ENCODE results near the gene C1GALT1C1L. TPM values are rescaled to one million over a fixed set of nuclear protein-coding genes. Genes with fewer than 3 reads are reported as not detected.
"Not testable (repeated sequence)": the region's sequence is repeated elsewhere in the genome, so short reads cannot be mapped to it uniquely, and the experiment has no call there.

The C1GALT1C1L gene
- polyA plus RNA-seq, 1 donor from 2014 or later = not detected

- no peak overlapping the region for H3K9ac ChIP-seq (ENCODE audit: low read length)
- H3K27me3 ChIP-seq (ENCODE audit: insufficient read depth, low read depth, low read length) = no peaks in the 10 kb centered on the region
- no peak overlapping the region for H2AFZ ChIP-seq (ENCODE audit: low read depth, low read length)
- no peaks in the 10 kb centered on the region for H3F3A ChIP-seq (ENCODE audit: insufficient read depth, low read length, poor library complexity, severe bottlenecking)
- H3K27ac ChIP-seq (ENCODE audit: low read length) = no peak overlapping the region
- H3K4me3 ChIP-seq (ENCODE audit: low read length) = no peak overlapping the region
- TF ChIP-seq, protein P1, sequence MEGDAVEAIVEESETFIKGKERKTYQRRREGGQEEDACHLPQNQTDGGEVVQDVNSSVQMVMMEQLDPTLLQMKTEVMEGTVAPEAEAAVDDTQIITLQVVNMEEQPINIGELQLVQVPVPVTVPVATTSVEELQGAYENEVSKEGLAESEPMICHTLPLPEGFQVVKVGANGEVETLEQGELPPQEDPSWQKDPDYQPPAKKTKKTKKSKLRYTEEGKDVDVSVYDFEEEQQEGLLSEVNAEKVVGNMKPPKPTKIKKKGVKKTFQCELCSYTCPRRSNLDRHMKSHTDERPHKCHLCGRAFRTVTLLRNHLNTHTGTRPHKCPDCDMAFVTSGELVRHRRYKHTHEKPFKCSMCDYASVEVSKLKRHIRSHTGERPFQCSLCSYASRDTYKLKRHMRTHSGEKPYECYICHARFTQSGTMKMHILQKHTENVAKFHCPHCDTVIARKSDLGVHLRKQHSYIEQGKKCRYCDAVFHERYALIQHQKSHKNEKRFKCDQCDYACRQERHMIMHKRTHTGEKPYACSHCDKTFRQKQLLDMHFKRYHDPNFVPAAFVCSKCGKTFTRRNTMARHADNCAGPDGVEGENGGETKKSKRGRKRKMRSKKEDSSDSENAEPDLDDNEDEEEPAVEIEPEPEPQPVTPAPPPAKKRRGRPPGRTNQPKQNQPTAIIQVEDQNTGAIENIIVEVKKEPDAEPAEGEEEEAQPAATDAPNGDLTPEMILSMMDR (IDR thresholded peaks at IDR 0.05; ENCODE audit: poor library complexity, severe bottlenecking) = no peak
- TF ChIP-seq RAD21 (conservative IDR thresholded peaks at IDR 0.05) (no peak), EP300 (conservative IDR thresholded peaks at IDR 0.05; ENCODE audit: poor library complexity, severe bottlenecking) (no peak), SMC3 (conservative IDR thresholded peaks at IDR 0.05; ENCODE audit: poor library complexity) (no peak), MXI1 (conservative IDR thresholded peaks at IDR 0.05; ENCODE audit: poor library complexity, severe bottlenecking) (no peak), TAF1 (IDR thresholded peaks at IDR 0.05; ENCODE audit: low read depth) (no peak), EZH2 (IDR thresholded peaks at IDR 0.05; ENCODE audit: borderline replicate concordance, insufficient read depth, low read length, poor library complexity, severe bottlenecking) (no peak), POLR2AphosphoS5 (IDR thresholded peaks at IDR 0.05) (no peak)
- TF ChIP-seq, protein P2, sequence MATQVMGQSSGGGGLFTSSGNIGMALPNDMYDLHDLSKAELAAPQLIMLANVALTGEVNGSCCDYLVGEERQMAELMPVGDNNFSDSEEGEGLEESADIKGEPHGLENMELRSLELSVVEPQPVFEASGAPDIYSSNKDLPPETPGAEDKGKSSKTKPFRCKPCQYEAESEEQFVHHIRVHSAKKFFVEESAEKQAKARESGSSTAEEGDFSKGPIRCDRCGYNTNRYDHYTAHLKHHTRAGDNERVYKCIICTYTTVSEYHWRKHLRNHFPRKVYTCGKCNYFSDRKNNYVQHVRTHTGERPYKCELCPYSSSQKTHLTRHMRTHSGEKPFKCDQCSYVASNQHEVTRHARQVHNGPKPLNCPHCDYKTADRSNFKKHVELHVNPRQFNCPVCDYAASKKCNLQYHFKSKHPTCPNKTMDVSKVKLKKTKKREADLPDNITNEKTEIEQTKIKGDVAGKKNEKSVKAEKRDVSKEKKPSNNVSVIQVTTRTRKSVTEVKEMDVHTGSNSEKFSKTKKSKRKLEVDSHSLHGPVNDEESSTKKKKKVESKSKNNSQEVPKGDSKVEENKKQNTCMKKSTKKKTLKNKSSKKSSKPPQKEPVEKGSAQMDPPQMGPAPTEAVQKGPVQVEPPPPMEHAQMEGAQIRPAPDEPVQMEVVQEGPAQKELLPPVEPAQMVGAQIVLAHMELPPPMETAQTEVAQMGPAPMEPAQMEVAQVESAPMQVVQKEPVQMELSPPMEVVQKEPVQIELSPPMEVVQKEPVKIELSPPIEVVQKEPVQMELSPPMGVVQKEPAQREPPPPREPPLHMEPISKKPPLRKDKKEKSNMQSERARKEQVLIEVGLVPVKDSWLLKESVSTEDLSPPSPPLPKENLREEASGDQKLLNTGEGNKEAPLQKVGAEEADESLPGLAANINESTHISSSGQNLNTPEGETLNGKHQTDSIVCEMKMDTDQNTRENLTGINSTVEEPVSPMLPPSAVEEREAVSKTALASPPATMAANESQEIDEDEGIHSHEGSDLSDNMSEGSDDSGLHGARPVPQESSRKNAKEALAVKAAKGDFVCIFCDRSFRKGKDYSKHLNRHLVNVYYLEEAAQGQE (IDR thresholded peaks at IDR 0.05; ENCODE audit: borderline replicate concordance) = no peak
- no peak overlapping the region for H3K4me2 ChIP-seq (ENCODE audit: low read length)
- H3K79me2 ChIP-seq (replicated peaks; ENCODE audit: insufficient read depth, low read length) = no peaks in the 10 kb centered on the region
- no peaks in the 10 kb centered on the region for H4K20me1 ChIP-seq (ENCODE audit: insufficient read depth)
- H3K36me3 ChIP-seq (ENCODE audit: insufficient read depth, low read length) = no peaks in the 10 kb centered on the region
- no peaks in the 10 kb centered on the region for H3K9me2 ChIP-seq (ENCODE audit: insufficient read depth, low read length)
- no peaks in the 10 kb centered on the region for H3K9me3 ChIP-seq (ENCODE audit: low read length)
Observed at GRCh38 chr2:43701111-43701510, 24.9 kb upstream of the C1GALT1C1L start.

GRCh38 chr2:43699761-43700160 lies 23.5 kb upstream of the C1GALT1C1L start:
- Histone ChIP-seq H3K4me2 (ENCODE audit: low read length) (no peak overlapping the region), H3K9me2 (ENCODE audit: insufficient read depth, low read length) (no peaks in the 10 kb centered on the region), H3K9me3 (ENCODE audit: low read length) (no peaks in the 10 kb centered on the region), H3K9ac (ENCODE audit: low read length) (no peak overlapping the region), H3F3A (ENCODE audit: insufficient read depth, low read length, poor library complexity, severe bottlenecking) (no peaks in the 10 kb centered on the region), H3K36me3 (ENCODE audit: insufficient read depth, low read length) (no peaks in the 10 kb centered on the region), H3K79me2 (replicated peaks; ENCODE audit: insufficient read depth, low read length) (no peaks in the 10 kb centered on the region), H3K27me3 (ENCODE audit: insufficient read depth, low read depth, low read length) (no peaks in the 10 kb centered on the region), H3K27ac (ENCODE audit: low read length) (no peak overlapping the region), H4K20me1 (ENCODE audit: insufficient read depth) (no peaks in the 10 kb centered on the region), H2AFZ (ENCODE audit: low read depth, low read length) (no peak overlapping the region), H3K4me3 (ENCODE audit: low read length) (no peak overlapping the region)
- TF ChIP-seq EP300 (conservative IDR thresholded peaks at IDR 0.05; ENCODE audit: poor library complexity, severe bottlenecking) (no peak), TAF1 (IDR thresholded peaks at IDR 0.05; ENCODE audit: low read depth) (no peak), POLR2AphosphoS5 (IDR thresholded peaks at IDR 0.05) (no peak), MXI1 (conservative IDR thresholded peaks at IDR 0.05; ENCODE audit: poor library complexity, severe bottlenecking) (no peak), SMC3 (conservative IDR thresholded peaks at IDR 0.05; ENCODE audit: poor library complexity) (no peak), RAD21 (conservative IDR thresholded peaks at IDR 0.05) (no peak), EZH2 (IDR thresholded peaks at IDR 0.05; ENCODE audit: borderline replicate concordance, insufficient read depth, low read length, poor library complexity, severe bottlenecking) (no peak)
- TF ChIP-seq, protein P2 (IDR thresholded peaks at IDR 0.05; ENCODE audit: borderline replicate concordance) = no peak
- TF ChIP-seq, protein P1 (IDR thresholded peaks at IDR 0.05; ENCODE audit: poor library complexity, severe bottlenecking) = no peak

- H3K4me3 ChIP-seq (ENCODE audit: low read length); H3K9me3 ChIP-seq (ENCODE audit: low read length); H3K27me3 ChIP-seq (ENCODE audit: insufficient read depth, low read depth, low read length); H3F3A ChIP-seq (ENCODE audit: insufficient read depth, low read length, poor library complexity, severe bottlenecking); H3K4me2 ChIP-seq (ENCODE audit: low read length); H3K27ac ChIP-seq (ENCODE audit: low read length); H3K36me3 ChIP-seq (ENCODE audit: insufficient read depth, low read length); H2AFZ ChIP-seq (ENCODE audit: low read depth, low read length); H3K79me2 ChIP-seq (replicated peaks; ENCODE audit: insufficient read depth, low read length); H3K9ac ChIP-seq (ENCODE audit: low read length); H3K9me2 ChIP-seq (ENCODE audit: insufficient read depth, low read length); H4K20me1 ChIP-seq (ENCODE audit: insufficient read depth): not testable (repeated sequence)
Observed at GRCh38 chr2:43698140-43698539, 21.9 kb upstream of the C1GALT1C1L start.
